Stimulated activated CD4-positive, alpha-beta T cell treated with anti-CD3 and anti-CD28 coated beads, TNF-alpha, amount 100 ng/mL, for 1 hour (primary cell): ENCODE measurements around the gene ACSM6.

Experiments
- DNase-seq, 3 donors: peaks; one replicate each; pipeline ENCODE4 v3.0.0-alpha.2; 2020; ENCODE audit warnings: low read depth in 3 of 3, low spot score in 1 of 3

The ACSM6 gene

GRCh38 chr10:95265572-95265971 lies 71.5 kb downstream of the ACSM6 start:
- DNase-seq, result no peak

DNA sequence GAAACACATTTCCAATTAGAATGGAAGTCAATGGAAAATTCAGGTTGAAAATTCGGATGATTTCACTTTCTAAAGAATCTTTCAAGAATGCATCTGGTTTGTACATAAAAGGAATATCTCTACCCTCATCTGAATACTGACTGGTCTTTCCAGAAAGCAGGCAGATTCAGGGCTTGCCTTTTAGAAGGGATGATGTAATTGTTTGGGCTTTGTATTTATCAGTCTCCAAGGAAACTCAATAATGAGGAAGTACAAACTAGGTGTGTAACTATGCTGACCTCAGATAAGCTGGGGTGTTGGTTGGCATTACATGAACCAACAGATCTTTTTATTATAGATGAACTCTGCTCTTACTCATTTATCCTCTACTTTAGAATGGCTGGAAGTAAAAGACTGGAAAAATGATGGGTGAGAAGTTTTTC lies 72.6 kb downstream of the ACSM6 start:
- DNase-seq, result no peak

- DNase-seq, result no peak
Observed at GRCh38 chr10:95267251-95267650, 73.2 kb downstream of the ACSM6 start.

- no peak for DNase-seq
Observed at GRCh38 chr10:95268438-95268837, 74.4 kb downstream of the ACSM6 start.

- no peak for DNase-seq
Observed at GRCh38 chr10:95273393-95274312, 79.6 kb downstream of the ACSM6 start.

DNA sequence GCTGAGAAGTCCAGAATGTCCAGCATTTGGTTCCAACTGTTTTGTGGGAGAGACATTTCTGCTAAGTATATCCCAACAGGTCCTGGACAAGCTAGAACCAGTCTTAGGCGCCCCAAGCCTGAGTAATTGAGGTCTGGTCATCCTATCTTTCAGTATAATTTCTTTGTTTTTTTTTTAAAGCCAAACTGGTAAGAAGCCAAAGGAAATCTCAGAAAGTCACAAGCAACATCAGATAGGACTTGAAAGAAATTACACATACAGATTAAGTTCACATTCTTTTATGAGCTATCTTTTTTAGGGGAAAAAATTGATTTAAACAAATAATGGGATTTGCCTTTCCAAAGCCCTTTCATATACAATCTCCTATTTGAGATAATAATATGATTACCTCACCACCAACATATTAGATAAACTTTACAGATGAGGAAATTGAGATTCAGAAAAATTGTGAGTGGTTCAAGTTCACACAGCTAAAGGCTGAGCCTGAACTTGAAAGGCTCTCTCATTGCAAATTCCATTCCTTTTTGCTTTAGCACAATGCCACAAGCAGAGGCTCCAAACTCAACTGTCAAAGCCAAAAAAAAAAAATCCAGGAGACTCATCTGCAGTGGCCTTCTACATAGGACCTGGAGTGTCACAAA lies 81.8 kb downstream of the ACSM6 start:
- no peak for DNase-seq

DNA sequence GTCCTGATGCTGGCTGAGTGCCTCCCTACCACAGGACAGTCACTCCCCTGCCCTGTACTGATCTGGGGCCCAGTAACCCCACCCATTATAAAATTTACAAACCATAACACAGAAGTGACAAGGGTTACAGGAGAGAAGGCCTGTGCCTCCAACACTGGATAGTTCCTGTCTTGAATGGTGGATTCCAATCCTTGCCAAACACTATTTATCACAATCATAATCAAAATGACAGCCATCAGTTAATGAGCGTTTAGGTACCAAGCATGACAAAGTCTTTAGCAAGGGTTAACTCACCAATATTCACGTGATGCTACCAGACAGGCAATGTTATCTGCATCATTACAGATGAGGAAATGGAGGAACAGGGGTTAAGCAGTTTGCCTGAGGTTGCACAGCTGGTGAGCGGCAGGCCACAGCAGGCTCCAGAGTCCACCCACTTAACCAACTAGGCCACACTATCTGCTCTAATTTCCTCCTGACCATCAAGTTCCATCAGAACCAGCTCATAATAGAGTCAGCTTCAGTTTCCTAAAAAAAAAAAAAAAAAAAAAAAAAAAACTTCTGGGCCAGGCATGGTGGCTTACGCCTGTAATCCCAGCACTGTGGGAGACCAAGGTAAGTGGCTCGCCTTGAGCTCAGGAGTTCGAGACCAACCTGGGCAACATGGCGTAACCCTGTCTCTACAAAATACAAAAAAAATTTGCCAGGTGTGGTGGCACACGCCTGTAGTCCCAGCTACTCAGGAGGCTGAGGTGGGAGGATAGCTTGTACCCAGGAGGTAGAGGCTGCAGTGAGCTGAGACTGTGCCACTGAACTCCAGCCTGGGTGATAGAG lies 82.5 kb downstream of the ACSM6 start:
- no peak for DNase-seq

- no peak for DNase-seq
Observed at GRCh38 chr10:95277201-95277570, 83.1 kb downstream of the ACSM6 start.

DNA sequence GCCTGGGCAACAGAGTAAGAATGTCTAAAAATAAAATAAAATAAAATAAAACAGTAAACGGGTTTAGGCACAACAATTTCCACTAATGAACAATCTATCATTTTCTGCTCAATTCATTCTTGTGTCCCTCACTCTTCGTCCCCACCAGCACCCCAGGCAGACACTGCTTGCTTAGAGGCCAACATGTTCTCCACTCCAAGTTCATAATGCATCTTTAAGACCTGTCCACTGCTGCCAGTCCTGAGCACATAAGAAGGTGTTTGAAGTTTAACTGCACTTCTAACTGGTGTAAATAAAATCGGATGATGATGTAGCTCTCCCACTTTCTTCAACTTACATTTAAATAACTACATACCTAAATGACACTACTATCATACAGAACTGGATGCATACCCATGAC lies 83.6 kb downstream of the ACSM6 start:
- no peak for DNase-seq
